DMS53 treated with DMSO at 0.1 percent for 48 hours (cell line): Measurements from ENCODE around the gene PDHA2.
"Not testable (repeated sequence)": the region's sequence is repeated elsewhere in the genome, so short reads cannot be mapped to it uniquely, and the experiment has no call there.

Experiments used
- DNase-seq: peaks from one replicate; lab custom pipeline; 2025; ENCODE audit not compliant: unreplicated experiment; lab: John Stamatoyannopoulos, UW

PDHA2 gene

DNA sequence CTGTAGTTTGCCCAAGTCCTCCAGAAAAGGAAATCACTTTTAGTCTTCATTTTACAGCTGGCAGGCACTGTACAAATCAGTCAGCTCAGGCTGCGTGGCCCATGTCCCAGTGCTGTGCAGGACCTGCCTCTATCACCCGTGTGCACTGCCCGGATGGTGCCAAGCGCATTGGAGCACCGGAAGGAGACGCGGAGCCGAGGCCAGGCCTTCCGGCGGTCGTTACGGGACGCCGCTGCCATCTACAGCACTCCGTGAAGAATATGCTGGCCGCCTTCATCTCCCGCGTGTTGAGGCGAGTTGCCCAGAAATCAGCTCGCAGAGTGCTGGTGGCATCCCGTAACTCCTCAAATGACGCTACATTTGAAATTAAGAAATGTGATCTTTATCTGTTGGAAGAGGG, at the start of gene PDHA2:
Gene PDHA2, plus strand, starts transcription at position 203 of the 400 bp plus-strand sequence. Its CDS starts 58 bp downstream, at position 261.
- no peak for DNase-seq

DNA sequence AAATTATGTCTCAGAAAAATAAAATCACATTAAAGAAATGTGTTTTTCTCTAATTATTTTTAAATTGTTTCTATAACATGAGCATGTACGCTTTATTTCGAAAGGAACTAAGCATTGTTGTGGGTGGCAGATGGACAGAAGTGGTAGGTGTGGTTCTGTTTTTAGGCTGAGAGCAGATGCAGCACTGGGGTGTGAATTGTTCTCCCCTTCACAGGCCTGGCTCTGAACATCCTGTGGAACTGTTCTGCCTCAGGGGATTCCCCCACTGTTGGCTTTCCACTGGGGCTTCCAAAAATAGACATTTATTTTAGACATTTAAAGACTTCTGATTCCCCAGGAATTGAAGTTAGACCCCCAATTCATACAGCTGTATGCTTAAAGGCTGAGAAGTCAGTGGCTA, 41.9 kb upstream of the PDHA2 start:
- DNase-seq: no peak

DNA sequence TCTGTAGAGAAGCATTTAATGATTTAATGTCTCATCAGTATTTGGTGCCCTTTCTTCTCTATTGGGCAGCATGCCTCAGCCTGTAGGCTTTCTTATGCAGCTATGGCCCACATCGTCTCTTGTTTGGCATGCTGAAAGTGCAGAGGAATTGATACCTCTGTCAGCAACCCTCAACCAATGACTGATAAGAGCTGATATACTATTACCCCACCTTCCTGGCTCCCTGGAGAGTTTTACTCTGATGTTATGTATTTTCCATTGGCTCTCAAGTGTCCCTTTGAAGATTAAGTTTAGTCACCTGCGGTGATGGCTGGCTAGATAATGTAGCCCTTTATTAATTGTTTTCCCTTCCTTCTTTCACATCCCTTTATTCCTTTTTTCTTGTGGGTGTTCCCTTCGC, 41.2 kb upstream of the PDHA2 start:
- no peak for DNase-seq

DNA sequence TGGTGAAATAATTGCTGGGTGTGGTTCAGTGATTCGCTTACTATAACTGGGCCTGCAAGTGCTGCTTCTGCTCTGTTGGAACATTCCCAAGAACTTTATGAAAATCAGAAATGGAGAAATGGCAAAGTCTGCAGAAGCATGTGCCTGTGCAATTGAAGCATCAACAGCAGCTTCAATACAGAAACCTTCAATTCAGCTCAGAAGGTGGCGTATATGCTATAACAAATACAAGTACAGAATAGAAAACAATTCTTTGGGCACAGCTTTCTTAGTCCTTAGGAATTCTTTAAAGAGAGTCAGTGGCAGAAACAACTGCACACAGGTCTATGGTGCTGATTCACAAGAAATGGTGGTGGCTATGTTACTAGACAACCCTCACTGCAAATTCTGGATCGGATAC, 18.0 kb upstream of the PDHA2 start:
- DNase-seq: no peak

DNA sequence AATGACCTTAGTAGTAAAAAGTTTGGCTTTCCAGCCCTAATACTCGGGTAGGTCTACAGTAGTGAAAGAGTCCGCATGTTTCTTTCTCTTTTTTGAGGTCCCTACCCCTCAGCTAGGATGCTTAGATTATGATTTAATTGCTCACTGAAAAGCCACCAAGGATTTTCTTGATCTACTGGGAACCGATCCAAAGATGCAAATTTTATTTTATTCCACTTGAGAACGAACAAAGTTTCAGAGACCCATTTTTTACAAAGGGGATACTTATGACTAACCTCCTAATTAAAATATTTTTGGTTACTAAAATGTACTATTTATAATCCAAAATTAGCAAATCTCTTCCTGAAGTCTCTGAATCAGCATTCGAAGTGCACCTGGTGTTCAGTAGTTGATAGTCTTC, 14.3 kb upstream of the PDHA2 start:
- DNase-seq: no peak

DNA sequence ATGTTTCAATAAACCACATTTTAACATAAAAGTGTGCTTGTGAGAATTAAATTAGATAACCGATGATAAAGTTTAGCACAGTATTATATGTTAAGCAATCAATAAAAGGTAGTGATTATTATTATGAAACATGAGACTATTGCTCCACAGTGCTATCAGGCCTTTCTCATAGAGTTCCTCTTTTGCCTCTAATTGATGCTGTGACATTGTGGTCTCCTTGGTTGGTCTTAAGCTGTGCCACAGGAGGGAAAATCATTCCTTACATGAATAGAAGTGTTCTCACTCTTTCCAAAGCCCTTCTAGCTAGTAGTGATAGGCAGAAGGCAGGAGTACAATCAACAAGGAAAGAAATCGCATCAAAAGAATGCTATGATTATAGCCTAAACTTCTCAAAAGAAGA, 9.2 kb upstream of the PDHA2 start:
- no peak for DNase-seq

DNA sequence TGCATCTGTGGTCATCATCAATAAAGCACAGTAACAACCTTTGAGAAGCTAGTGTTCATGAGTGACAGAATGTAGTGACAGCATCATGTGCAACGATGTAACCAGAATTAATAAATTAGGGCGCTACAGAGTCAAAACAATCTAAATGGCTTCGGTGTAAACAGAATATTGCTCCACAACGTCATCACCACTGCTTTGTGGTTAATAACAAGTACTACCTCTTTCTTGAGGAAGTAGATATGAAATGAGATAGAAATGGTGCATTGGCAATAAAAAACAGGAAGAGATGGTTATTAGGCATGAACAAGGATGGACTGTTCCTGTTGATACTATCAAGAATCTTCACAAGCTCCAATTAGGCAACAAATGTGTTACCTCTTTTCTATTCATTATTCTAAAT, 8.7 kb upstream of the PDHA2 start:
- DNase-seq: no peak

DNA sequence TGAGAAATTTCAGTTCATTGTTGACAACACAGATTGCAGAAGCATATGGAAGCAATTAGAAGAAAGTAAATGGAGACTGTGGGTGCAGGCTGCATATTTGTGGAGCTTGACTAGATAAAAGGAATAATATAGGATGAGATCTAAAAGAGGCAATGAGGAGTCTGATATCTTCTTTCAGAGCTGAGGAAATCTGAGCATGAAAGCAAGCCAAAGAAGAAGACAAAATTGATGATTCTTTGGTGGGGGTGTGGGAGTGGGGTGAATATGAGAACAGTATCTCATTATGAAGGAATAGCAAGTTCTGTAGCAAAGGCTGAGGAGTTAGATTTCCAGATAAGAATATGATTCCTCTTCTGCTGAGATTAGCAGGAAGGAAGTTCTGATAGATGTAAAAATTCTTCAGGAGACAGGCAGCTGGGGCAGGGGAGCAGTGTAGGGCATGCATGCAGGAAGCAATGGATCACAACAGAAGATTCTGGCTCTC, 6.1 kb upstream of the PDHA2 start:
- DNase-seq: no peak

DNA sequence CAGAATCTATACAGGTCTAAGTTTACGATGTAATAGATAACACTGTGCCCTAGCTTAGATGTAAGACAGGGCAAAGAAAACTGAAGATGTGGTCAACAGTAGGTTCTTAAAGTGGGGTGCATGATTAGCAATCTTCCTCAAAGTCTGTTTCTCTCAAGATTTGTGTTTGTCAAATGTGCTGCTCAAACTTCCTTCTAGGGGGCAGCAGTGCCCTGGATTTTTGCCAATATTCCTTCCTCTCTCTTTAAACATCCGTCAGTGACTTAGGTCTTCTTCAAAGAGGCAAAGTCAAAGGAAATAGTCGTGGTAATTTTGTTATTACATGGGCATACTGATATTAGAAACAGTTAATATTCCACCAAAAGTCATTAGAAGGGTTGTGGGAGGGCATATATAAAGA, 4.2 kb upstream of the PDHA2 start:
- DNase-seq: no peak

DNA sequence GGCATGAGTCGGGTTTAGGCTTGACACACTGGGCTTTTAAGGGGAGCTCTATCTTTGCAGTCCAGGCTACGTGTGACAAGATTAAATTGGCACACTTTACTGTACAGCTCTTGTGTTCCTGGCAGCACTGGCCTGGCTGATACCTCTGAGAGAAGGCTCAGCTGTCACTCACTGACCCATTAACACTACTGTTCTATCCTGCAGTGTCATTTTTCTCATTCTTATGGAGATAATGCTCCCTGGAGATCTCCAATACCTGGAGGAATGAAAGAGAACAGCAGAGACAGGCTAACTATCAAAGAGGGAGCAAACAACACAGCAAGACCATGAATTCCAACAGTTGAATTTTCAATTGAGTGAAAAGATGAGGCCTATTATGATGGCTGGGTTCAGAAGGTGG, 1.7 kb upstream of the PDHA2 start:
- DNase-seq: no peak

DNA sequence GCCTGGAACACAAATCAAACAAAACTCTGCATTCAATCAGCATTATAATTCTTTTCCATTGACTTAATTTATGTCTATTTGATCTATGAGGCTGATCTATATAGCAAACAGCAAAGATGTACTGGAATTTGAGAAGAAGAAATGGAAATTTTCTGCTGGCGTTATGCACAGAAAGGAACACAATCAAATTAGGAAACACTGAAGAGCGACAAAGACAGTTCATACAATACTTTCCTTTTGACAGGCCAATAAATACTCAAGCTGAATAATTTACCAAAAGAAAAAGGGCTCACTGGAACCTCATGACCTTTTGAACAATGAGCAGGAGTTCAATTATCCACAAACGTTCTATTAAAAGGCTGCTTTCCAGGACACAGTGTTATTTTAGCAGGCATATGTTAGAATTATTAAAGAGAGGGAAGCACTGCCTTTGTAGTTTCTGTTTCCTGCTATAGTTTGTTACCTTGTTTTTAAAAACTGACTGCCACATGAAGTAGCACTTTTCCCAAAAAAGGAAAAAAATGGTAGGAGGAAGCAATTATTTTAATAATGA, 8.1 kb downstream of the PDHA2 start:
- no peak for DNase-seq

DNA sequence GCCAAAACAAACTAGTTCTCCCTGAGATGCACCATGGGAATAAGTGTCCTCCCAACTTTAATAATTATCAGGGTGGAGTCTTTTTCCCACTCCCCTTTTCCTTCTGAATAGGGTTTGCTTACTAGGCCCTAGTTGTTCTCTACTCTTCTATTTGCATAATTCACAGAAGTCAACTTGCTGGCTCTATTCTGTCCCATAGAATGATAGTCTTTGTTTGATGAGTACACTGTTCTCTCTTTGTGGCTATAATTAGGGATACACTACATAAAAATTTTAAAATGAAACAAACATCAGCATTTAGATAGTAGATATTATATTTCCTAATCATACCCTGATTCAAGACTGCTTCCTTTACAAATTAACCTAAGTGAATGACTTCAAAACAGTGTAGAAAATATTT, 10.3 kb downstream of the PDHA2 start:
- no peak for DNase-seq

DNA sequence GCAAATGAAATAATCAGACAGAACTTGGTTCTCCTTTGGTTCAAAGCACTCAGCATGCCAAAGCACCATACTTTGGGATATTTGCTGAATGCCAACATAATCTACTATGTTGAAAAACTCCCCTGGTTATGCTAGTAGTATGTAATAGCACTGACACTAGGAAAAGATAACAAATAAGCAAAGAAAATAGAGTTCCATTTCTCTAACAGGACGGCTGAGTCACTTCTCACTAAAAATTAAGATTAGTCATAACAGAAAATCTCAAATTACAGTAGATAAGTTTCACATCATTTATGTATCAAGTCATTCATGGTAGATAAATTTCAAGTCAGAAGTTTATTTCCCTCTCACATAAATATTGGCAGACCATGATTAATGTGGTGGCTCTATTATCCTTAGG, 17.9 kb downstream of the PDHA2 start:
- no peak for DNase-seq

DNA sequence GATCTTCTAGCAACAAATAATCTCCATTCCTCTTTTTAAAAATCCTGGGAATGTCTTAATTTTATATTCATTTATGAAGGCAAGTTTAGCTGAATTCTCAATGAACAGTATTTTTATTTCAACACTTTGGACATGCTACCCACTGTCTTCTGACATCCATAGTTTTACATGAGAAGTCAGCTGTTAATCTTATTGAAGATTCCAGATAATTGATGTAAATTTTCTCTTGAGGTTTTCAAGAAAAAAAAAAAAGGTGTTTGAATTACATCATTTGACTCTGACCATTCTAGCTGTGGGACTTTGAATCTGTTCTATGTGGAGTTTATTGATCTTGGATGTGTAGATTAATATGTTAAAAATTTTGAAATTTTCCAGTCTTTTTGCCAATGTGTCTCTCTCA, 28.0 kb downstream of the PDHA2 start:
- DNase-seq: peak; percentile 13

DNA sequence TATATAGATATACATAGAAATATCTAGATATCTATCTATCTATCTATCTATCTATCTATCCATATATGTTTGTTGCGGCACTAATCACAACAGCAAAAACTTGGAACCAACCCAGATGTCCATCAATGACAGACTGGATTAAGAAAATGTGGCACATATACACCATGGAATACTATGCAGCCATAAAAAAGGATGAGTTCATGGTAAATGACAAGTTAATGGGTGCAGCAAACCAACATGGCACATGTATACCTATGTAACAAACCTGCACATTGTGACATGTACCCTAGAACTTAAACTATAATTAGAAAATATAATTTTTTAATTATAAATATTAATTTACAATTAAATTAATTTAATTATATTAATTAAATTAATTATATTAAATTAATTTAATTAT, 29.5 kb downstream of the PDHA2 start:
- not testable (repeated sequence) for DNase-seq

DNA sequence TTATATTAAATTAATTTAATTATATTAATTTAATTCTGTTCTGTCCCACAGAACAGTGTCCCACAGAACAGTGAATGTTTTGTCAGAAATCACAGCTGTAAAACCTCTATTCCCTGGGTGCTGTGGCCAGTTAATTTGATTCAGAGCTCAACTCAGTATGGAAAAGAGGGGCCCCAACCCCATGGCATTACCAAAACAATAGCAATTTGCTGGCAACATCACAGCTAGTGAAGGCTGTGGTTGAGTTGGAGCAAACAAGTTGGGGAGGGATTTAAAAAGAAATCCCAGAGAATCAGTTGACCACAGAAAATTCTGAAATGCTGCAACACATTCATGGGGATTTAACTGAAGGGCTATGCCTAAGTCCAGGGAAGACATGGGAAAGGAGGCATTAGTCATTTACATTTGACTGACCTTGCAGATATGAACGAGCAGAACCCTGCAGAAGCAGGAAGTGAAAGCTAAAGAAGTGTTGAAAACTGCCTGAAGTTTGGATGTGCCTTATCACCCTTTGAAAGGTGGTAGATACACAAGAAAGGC, 30.1 kb downstream of the PDHA2 start:
- DNase-seq: no peak

DNA sequence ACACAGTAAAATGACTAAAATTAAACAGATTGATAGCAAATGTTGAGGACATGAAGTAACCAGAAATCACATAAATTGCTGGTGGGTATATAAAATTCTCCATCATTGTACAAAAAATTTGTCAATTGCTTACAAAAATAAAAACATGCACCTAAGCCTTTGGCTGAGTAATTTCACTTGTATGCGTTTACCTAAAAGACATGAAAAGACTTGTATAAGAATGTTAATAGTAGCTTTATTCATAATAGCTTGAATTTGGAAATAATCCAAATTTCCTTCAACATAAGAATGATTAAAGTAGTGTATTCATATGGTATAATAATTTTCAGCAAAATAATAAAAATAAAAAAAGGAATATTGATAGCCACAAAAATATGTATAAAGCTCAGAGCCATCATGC, 37.7 kb downstream of the PDHA2 start:
- DNase-seq: no peak

DNA sequence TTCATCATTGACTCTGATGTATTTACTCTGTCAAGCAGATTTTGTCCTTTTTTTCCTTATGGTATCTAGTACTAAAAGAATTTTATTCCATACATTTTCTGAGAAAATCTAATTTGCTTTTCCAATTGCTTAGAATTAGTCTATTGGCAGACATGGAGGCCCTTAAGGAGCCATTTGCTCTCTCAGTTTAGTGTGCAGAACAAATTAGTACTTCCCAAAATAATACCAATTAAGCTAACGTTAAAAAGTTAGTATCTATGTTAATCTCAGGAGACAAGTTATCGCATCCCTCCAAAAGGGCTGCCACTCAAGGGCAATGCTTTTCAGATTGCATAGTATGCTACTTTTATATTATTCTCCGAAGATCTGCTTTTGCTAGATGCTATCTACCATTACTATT, 47.7 kb downstream of the PDHA2 start:
- no peak for DNase-seq

DNA sequence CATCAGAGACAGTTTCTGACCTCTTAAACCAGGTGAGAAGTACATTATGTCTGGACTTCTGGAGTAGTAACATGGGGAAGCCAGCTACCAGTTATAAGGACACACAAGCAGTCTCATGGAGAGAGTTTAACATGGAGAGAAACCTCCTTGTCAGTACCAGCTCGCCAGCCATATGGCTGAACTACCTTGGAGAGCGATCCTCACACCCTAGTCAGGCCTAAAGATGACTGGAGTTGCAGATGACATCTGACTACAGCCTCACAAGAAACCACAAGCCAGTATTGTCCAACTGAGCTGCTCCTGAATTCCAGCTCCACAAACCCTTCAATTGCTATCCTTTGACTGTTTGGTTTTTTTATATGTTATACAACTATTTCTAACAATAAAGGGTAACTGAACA, 49.8 kb downstream of the PDHA2 start:
- DNase-seq: no peak
